IPS DF 19.7 (cell line): Measurements from ENCODE around the gene PAM.

Experiments used
- DNase-seq: peaks from one replicate; pipeline ENCODE4 v3.0.0-alpha.2; 2013; ENCODE audit warnings: low read depth, low spot score

PAM gene

DNA sequence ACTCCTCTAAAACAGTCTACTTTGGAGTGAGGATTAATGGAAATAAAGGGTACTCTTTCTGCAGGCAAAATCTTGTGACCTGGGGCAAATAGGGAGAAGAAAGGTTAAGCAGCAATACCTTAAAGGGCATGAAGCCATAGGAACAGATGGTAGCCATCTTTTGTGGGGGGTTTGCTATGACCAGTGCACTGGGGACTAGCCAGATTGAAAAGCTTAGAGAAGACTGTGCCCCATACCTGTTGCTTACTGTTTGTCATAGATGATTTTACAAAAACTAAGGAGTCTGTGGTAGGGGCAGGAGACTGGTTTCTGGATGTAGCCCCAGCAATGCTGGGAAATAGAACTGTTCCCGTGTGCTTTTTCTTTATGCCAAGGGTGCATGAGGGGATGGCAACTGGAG, 58.6 kb downstream of the PAM start:
- no peak for DNase-seq

DNA sequence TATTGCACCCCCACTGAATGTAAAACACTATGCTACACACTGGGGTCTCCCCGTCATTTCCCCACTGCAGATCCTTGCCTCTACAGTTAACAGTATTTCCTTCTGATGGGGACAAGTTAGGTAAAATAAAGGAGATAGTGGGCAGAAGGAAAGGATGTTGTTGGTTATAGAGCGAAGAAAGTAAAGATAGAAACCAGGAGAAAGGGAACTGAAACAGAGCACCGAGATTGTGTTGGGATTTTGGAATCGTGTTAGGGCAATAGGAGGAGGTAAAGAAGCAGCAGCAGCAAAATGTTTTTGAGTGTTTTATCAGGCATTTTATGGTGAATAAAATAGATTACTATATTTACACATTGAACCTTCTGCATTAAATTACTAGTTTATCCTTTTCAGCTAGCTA, 60.0 kb downstream of the PAM start:
- no peak for DNase-seq

DNA sequence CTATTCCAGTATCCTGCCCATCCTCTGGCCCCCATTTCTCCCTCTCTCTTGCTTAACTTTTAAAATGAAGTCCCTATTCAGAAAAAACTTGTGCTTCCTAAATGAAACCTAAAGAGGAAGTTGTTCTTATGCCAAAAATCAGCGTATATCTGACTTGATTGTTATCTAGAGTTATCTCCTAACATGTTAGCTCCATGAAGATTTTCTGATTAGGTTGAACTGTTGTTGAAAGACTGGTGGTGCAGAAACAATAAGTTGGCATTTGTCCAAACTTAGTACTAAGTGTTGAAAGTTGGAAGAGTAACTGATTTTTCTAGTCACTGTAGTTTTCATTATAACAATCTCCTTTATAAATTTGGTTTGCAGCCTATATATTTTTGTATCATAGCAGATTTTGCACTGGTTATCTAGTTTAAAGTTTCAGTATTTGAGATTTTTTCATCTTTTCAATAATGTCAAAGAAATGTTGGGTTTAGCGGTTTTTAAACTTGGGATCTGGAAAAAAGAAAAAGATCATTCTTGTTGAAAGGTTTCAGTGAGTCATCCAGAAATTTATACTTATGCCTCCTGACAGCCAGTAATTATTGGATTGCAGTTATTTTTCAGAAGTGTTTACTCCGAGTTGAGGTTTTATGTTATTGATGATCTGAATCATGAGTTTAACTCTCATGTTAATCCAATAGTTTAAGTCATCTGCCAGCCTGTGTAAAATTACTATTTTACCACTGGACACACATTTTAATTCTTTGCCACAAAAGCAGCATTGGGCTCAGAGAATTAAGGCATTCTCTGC, 60.6 kb downstream of the PAM start:
- no peak for DNase-seq

DNA sequence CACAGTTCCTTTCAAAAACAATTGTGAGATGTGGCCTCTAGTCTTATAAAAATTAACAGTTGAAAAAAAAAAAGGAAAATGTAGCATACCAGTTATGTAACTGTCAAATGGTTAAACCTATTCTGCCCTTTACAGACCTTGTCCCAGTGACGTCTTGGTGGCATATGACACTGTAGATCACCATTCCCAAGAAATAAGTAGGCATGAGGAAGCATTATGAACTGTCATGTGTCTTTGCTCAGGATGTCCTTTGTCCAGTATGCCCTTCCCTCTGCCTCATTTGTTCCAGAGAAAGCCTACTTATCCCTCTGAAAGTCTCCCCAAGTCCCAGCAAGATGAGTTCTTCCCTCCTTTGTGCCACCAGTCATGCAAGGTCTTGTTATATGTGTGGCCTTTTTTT, 63.2 kb downstream of the PAM start:
- DNase-seq: no peak

DNA sequence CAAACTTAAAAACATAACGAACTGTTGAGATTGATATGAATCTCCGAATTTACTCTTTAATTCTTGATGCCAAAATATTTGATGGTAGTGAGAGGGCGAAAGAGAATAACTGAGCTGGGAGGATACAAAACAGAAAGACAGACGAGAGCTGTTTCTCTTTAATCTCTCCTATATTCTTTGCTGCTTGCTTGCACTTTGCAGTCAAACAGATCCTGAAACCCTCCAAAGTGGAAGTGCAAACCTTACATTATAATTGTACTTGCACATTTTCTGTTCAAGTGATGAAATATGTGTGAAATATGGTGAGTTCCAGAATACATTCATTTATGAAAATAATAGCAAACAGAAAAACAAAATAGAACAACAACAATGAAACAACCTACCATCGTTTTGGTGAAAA, 63.8 kb downstream of the PAM start:
- no peak for DNase-seq

DNA sequence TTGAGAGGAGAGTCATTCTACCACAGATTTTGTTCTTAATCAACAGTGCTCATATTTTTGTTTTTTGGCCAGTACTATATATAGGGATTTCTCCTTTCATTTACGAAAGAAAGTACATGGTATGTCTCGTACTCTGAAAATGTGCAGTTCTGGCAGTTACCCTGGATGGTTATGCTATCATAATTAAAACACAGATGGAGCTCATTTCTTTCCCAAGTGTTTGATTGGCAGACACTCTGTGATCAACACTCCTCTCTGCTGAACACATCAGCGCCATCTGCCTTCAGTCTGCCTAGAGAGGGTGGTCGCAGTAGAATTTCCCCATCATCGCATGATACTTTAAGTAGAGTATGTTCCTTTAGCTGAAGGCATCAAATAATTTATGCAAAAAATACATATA, 64.5 kb downstream of the PAM start:
- no peak for DNase-seq

DNA sequence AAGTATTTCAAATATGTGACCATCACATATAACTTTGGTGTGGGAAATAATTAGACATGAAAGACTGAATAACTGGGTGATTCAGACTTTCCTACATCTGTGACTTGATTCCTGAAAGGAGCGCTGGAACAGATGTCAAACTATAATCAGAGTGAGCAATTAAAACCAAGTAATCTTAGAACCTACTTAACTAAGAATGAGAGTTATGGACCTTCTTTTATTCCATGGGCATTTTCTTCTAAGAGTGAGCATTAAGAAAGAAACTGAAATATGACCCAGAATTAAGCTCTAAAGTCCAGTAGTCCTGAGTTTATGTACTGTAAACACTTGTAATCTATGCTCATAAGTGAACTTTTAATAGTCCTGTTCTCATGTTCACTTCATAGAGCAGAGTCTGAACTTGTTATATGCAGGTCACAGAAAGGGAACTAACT, 68.4 kb downstream of the PAM start:
- DNase-seq: no peak

DNA sequence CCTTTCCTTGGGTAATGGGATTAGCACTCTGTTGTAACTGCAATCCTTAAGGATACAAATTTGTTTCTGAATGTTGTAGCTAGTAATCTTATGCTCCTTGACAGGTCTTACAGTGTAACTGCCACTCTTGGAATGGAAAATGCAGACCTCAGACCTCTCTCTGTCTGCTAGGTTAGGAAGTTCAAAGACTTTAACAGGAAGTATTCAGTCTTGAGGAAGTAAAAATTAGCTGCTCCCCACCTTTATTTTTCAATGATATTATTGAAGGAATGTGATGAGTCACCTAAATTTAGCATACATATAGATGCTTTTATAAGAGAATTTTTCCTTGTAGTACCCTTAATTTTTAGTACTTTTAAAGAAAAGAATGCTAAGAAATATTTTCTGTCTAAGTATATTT, 71.5 kb downstream of the PAM start:
- DNase-seq: no peak

DNA sequence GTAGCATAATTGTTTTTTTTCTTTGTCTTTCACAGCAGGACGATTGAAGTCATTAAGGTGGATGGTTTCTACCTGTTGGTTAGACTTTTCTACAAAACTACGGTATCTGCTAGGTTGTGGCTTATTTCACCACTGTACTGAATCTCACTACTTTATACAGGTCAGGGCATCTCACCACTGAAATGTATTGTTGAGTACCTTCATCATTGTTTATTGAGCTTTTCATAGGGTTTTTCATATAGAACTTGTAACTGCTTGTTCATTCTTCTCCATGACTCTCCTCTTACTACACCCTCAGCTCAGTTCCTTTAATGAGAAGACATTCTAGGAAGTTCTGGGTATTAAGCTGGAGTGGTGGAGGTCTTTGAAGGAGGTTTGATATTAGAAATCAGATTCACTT, 75.1 kb downstream of the PAM start:
- no peak for DNase-seq

DNA sequence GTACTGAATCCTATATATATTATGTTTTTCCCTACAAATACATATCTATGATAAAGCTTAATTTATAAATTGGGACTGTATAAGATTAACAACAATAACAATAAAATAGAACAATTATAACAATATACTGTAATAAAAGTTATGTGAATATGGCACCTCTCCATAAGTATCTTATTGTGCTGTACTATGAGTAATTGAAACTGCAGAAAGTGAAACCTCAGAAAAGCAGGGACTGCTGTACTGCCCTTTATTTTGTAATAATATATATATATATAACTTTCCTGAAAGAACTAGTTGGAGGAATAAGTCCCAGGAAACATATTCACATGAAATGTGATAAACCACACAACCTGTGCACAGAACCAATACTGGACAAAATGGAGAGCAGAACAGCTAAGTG, 77.3 kb downstream of the PAM start:
- no peak for DNase-seq

DNA sequence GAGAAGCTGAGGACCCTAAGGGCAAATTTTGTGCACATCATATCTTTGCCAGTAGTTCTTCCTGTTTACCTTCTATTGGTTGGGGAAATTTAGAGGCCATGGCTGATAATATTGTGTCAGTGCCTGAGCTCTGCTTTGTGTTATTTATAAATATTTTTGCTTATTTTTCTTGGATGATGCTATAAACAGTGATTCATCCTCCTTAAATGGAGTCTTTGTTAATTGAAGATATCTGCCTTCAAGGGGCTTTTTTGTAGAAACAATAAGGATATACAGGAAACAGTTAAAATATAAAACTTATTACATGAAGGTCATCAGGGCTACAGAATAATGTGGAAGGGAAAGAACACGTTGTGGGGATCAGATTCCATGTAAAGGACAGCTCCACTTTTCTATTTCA, 78.0 kb downstream of the PAM start:
- DNase-seq: no peak

DNA sequence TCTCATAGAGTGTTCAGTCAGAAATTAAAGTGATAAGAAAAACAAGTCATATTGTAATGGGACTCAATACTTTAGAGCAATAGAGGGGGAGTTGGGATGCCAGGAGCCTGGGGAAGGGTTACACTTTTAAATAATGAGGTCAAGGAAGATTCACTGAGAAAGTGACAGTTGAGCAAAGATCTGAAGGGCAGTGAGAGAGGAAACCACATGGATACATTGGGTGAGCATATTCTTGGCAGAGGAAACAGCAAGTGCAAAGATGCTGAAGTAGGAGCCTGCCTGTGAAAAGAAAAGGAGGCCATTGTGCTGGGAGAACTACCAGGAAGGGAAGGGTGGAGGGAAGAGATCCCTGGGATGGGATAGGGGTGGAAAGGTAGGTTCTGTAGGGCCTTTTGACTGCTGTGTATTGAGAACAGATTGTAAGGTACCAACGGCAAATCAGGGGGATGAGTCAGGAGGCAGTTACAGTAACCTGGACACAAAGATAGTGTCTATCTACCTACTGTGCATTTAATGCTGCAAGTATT, 79.4 kb downstream of the PAM start:
- no peak for DNase-seq

DNA sequence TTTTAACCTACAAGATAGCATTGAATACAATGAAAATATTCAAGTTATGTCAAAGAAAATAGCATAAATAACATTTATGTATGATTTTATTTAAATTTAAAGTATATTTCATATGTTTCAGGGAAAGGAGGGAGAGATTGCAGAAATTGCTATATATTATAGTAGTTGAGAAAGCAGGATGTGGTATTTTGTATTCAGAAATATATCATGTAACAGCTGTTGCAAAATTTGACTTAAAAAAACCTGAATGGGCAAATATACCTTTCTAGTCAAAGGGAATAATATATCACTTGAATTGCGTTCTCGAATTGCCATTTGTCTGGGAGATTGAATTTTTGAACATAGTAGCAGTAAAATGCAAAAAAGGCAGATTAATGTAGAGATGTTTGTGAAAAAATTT, 80.6 kb downstream of the PAM start:
- DNase-seq: no peak

DNA sequence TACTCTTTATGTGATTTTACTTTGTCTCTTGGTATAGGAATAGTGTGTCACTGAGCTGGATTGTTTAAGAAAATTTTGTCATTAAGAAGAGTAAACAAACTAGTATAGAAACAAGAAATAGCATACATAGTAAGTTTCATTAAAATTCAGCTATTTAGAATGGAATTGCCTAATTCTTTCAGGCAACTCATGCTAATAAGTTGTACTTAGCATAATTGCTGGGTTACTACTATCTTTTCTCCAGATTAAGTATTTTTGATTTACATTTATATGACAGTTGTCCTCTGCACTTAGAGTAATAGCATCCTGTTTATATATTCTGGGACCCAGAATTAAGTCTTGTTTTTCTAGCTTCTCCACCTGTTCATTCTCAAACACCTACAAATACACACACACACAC, 85.9 kb downstream of the PAM start:
- DNase-seq: no peak

DNA sequence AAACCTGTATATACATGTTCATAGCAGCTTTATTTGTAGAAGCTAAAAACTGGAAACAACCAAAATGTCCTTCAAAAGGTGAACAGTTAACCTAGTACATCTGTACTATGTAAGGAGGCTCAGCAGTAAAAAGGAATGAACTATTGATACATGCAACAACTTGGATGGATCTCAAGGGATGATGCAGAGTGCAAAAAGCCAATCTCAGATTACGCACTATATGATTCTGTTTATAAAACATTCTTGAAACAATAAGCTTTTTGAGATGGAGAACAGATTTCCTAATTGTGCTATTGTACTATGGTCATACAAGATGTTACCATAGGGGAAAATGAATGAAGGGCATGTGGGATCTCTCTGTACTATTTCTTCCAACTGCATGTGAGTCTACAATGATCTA, 88.9 kb downstream of the PAM start:
- DNase-seq: no peak

DNA sequence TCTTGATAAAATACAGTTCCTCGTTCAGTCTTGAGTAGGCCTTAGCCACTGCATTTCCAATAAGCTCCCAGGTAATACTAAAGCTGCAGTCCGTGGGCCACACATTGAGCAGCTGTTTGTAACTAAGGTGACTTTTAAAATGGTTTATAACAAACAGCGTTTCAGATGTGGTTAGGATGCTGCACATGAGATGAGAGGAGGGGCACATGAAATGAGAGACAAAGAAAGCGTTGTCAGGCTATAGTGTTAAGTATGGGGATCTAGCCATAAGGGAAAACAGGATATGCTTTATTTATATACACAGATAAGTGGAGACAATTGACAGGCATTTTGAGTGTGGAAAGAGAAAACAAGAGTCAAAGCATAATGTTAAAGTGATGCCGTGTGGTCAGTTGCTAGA, 89.9 kb downstream of the PAM start:
- DNase-seq: no peak

DNA sequence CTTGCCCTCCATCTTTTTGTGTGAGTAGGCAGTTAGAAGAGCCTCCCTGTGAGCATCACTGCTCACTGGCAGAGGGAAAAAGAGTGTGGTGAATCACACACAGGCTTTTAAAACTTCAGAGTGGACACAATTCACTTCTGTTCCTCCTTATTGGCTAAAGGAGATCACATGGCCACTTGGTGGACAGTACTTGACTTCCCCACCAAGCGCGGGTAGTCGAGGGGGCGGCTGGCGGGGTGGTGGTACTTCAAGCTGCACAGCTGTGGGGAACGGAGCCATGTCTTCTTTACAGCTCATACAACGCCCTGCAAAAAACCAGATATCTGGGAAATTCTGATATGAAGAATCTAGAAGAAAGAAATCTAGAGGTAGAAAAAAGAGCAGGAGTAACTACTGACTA, 95.4 kb downstream of the PAM start:
- DNase-seq: no peak

DNA sequence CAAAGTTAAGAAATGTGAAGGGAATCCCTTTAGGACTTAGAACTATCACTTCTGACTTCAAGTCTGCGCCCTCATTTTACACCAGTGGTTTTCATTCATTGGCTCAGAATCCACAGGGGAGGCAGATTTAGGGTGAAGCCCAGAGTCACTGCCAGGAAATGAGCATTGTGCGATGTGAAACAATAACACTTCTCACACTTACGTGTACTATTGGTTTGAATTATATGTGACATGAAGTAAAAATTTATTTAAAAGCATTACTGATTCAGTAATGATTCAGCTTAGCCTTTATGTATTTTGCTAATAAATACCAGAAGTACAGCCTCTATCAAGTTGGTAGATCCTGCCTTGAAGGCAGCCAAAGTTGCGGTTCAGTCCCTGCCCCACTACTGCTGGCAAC, 98.6 kb downstream of the PAM start:
- DNase-seq: no peak

DNA sequence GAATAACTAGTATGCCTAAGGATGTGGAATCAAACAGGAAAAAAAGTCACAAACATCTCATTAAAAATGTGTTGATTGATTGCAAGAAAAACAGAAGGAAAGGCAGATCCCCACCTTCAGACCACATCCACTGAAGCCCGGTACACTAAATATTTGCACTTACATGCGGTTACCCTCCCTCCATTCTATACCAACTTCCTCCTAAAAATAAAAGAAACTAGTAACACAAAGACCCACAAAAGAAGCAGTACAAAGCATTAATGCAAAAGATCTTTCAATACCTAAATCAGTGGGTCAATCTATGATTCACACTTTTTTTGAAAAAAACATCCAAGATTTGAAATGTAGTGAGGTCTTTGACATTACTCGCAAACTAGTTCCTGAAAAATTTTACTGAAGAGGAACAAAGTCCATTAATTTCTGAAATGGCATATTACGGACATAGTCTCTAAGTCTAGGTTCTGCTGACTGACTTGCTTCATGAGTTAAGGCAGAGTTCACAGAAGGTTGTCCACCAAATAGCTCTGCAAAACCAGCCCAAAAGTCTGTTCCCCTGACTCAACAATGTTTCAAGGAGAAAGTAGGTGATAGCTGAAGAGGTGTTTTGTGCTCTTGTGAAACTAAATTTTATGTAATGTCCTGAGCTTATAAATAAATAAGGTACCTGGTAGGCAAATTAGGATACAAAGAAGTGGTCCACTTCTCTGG, 100.7 kb downstream of the PAM start:
- no peak for DNase-seq

DNA sequence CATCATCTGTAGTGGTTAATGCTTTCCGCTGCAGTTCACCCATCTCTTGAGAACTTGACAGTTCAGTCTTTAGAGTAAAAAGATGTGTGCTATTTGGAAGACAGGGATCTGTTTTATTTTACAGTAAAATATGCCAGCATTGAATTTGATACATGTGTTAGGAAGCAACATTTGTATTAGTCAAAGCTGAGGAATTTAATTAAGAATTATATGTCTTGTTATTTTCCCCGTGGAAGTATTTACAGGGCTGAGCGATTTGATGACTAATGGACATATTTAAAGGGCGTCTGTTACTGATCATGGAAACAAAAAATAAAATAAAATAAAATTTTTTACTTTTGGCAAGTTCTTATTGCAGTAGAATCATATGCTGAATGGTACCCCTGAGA, 101.3 kb downstream of the PAM start:
- no peak for DNase-seq

DNA sequence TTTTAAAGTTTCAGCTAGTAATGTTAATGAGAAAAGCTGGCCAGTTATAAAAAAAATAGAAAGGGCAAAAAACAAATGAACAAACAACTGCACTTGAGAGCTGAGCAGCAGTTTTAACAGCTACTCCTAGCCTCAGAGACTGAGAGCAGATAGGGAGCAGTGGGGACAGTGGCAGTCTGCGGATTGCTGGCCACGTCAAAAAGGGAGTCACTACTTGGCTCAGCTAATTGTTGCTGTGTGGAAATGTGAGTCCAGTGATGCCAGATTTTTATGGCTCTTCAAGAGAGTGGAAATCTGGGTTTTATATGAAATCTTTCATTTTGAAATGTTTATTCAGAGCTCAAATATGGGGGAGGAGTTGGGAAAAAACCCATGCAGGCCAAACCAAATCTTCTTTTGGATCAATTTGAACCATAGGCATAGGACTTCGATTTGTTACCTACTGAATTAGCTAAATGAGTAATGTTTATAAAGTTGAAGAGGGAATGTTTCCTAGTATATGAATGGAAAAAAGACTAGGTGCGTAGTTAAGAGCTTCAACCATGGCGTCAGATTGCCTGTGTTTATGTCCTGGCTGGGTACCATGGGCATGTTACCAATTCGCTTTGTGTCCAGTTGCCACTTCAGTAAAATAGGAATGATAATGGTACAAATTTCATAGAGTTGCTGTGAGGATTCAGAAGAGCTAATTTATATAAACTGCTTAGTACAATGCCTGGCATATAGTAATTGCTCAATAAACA, 102.1 kb downstream of the PAM start:
- no peak for DNase-seq

DNA sequence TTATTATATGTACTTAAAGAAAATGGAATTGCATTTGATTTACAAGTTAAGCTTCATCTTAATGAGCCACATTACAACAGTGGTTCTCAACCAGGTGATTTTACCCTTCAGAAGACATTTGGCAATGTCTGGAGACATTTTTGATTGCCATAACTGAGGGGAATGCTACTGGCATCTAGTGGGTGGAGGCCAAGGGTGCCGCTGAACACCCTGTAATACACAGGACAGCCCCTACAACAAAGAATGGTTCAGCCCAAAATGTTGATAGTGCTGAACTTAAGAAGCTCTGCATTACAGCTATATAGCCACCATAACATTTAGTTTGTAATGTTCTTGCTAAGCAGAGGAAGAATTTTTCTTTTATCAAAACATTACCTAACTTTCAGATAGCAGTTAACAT, 103.1 kb downstream of the PAM start:
- no peak for DNase-seq

DNA sequence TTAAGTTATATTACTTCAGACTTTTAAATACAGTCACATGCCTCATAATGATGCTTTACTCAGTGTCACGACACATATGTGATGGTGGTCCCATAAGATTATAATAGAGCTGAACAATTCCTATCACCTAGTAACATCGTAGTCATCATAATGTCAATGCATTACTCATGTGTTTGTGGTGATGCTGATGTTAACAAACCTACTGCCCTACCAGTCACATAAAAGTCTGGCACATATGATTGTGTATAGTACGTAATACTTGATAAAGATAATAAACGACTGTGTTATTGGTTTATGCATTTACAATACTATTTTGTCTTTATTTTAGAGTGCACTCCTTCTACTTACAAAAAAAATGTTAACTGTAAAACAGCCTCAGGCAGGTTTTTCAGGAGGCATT, 103.7 kb downstream of the PAM start:
- DNase-seq: no peak
